PC-3 (cell line): ENCODE measurements around the gene NT5DC1.

Experiments
- CTCF ChIP-seq: fragments of 300-600 bp; sonication (generic); conservative IDR thresholded peaks from 2 replicates; pipeline ENCODE4 v1.5.1; 2017; ENCODE audit warnings: antibody characterized with exemption, low read depth, mild to moderate bottlenecking, low read length
- EZH2 ChIP-seq: fragments of 300-600 bp; sonication (generic); IDR thresholded peaks from one replicate; pipeline ENCODE4 v1.6.1; 2017; ENCODE audit warnings: antibody characterized with exemption, mild to moderate bottlenecking, low read length; ENCODE audit not compliant: unreplicated experiment

- TF ChIP-seq CTCF (no peak), EZH2 (no peak)
These were observed 166.2 kb downstream of the NT5DC1 start for GRCh38 chr6:116266803-116267202.
